GM19463 (cell line): Measurements from ENCODE around the gene CPE.

Source experiments
- ATAC-seq: cut with Tn5 transposase; IDR thresholded peaks from one replicate; pipeline ENCODE4 v1.9.1; 2021; ENCODE audit warnings: mild to moderate bottlenecking, moderate library complexity; ENCODE audit not compliant: unreplicated experiment

CPE gene

GRCh38 chr4:165364452-165365080 is 14.2 kb upstream of the CPE start:
- ATAC-seq: no peak

GRCh38 chr4:165367040-165367439 is 11.8 kb upstream of the CPE start:
- no peak for ATAC-seq

- ATAC-seq: no peak
Observed at GRCh38 chr4:165368114-165368513, 10.7 kb upstream of the CPE start.

DNA sequence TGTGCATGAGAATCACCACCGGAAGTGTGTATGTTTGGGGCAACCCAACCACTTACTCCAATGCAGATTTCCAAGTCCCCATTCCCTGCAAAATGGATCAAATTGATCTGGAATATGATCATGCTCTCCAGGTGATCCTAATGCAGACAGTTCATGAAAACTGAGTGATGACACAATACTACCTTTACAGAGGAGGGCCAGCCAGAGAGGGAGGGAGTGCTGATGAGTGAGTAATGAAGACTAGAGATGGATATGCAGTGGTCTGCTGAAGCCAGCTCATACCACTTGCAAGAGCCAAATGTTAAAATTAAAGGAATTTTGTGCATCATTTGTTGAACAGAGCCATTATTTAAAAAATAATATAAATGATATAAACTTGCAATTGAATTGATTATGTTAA is 10.2 kb upstream of the CPE start:
- ATAC-seq: no peak

GRCh38 chr4:165369522-165369921 is 9.3 kb upstream of the CPE start:
- ATAC-seq: no peak

GRCh38 chr4:165370530-165370929 is 8.3 kb upstream of the CPE start:
- no peak for ATAC-seq

GRCh38 chr4:165375465-165375864 is 3.3 kb upstream of the CPE start:
- no peak for ATAC-seq

DNA sequence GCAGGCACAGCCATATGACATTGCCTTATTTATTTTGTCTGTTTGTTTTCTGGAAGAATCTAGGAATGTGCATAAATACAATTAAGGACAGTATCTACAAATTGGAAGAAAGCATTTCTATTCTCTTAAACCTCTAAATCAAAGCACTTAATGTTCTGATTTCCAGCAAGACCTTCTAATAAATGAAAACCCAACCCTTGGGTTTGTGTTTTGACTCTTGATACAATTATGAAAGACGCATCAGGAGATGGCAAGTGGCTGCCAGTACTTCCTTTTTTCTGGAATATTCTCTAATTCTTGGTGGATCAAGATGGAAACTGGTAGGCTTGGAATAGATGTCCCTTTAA is 437 bp upstream of the CPE start:
- no peak for ATAC-seq

DNA sequence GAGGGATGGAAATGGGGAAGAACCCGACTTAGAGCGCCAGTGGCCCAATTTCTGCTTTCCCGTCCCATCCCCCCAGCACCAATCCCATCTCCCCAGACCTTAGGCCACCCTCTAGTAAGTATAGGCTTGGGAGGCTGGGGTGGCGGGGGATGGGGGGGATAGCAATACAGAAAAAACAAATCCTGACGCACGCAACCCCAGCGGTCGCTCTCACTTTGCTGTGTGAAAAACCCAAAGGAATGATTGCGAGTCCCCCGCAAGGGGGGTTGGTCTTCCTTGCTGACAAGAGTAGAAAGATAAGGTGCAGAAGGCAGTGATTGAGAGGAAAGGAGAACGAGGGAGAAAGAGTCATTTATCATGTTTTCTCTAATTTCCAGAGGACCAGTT is 863 bp downstream of the CPE start:
- no peak for ATAC-seq

DNA sequence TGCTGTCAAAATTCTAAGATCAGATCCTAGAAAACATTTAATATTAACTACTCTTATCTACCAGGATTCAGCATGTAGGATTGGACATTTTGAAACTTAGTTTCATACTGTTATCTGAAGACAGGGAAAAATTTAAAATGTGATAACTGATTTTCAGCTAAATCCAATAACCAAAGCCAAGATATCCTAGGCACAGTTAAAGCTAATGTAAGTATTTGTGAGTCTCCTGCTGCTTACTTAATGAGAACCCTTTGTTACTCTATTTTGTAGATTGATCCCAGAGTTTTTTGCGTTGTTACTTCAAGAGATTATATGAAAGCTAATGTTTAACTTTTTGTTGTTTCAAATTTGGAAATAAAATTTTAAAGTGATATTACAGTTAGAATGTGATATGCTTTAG is 2.0 kb downstream of the CPE start:
- ATAC-seq: no peak

GRCh38 chr4:165381821-165382373 is 3.1 kb downstream of the CPE start:
- ATAC-seq: no peak

DNA sequence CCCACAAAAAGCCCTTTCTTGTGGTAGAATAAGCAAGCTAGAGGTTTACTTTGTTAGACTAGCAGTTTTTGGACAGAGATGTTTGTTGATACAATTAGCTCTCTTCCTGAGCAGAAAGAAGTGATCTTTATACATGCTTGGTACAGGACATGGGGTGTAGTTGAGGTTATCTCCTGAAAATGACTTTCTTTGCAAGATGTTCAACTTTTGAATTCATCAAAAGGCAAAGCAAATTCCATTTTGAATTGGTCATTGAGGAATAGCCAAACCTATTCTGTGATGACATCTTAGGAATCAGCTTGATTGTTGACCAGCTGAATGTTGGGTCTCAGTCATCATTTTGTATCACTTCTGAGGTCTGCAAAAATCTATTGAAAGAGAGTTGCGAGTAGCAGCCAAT is 3.8 kb downstream of the CPE start:
- no peak for ATAC-seq

- no peak for ATAC-seq
Observed at GRCh38 chr4:165383591-165384073, 4.8 kb downstream of the CPE start.

DNA sequence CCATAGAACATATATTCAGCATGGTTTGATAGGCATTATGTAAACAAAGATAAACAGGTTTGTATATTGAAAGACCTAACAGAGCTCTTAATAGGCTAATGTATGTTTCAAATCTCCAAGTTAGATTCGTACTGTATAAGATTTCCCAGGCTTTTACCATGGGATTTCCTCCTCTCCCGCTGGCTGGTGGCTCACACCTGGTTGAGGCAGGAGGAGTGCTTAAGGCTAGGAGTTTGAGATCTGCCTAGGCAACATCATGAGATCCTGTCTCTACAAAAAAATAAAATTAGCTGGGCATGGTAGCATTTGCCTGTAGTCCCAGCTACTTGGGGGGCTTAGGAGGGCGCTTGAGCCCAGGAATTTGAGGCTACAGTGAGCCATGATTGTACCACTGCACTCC is 5.4 kb downstream of the CPE start:
- no peak for ATAC-seq

- no peak for ATAC-seq
Observed at GRCh38 chr4:165384598-165384997, 5.8 kb downstream of the CPE start.

GRCh38 chr4:165385126-165385525 is 6.3 kb downstream of the CPE start:
- no peak for ATAC-seq

DNA sequence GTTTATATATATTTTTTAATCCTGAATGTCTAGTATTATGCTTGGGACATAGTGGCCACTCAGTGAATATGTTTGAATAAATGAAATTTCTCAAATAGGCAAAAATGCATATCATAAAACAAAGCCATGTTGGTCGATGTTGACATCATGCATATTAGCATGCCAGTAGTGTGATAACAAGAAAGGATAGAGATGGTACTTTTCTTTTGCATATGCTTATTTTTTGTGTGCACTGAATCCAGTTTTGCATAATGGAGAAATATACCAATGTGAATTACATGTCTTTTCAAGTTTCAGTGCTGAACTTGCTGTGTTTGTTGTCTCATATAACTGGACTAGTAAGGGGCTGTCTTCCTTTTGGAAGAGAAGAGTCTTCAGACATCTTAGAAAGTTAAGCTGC is 7.5 kb downstream of the CPE start:
- ATAC-seq: no peak

GRCh38 chr4:165388756-165389155 is 9.9 kb downstream of the CPE start:
- no peak for ATAC-seq

GRCh38 chr4:165393051-165393450 is 14.2 kb downstream of the CPE start:
- ATAC-seq: no peak

DNA sequence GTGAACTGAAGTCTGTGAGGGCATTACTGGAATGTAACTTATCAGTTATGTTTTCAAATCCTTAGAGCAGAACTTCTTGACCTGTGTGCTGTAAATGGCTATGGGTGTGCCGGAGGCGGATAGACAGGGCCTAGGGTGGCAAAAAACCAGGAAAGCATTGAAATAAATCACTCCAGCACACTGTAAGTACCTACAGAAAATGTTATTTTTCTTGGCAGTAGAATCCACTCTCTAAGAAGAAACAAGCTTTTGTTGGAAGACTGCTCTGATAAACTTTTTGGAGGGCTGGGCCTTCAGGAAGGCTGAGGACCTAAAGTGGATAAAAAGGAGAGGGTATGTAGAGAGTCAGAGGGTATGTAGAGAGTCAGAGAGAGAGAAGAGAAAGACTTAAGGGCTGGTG is 14.9 kb downstream of the CPE start:
- ATAC-seq: no peak

DNA sequence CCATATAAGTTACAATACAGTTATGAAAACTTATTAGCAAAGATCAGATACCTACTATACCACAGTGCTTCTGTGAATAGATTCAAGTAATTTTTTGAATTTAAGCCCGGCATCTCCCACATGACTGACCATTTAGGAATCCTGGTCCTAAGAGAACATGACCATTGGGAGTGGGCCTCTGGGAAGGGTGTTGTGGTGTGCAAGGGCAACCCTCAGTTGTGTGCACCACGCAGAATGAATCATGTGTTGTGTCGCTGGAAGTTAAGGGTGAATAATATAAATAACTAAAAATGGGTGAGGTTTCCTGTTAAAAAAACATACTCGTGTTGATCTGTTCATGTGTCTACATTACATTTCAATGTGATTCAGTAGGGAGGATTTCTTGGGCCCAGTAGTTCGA is 15.5 kb downstream of the CPE start:
- ATAC-seq: no peak

DNA sequence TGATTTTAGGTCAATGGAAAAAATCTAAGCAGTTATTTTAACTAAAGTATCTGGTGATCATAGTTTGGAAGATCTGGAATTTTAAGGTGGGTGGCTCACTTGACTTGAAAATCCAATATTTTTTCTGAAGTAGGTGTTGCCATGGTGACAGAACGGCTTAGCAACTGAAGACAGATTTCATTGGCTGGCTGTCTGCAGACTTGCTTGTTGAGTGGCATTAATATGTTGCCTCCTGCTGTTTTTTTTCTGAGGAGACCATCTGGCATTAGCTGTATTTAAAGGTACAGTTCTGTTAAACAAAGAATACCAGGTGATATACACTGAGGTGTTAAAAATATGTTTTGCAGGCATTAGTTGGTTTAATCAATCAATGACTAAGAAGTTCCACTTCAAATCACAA is 19.8 kb downstream of the CPE start:
- no peak for ATAC-seq

- no peak for ATAC-seq
Observed at GRCh38 chr4:165402375-165402774, 23.6 kb downstream of the CPE start.
